Measurements from ENCODE around the gene NEDD4L. TPM values are rescaled to one million over a fixed set of nuclear protein-coding genes. Genes with fewer than 3 reads are reported as not detected.
A peak's percentile ranks its signal among the peaks of the same experiment; 100 is the strongest.

Gene NEDD4L
- total RNA-seq, 1 donor from 2014 or later: 135 TPM

GRCh38 chr18:58401191-58401590 is 357.2 kb downstream of the NEDD4L start:
- TF ChIP-seq CTCF (IDR thresholded peaks at IDR 0.05; ENCODE audit: unreplicated experiment): no peak
- no peak overlapping the region for H3K27ac Mint-ChIP-seq
- H3K4me3 Mint-ChIP-seq: no peak overlapping the region
- peaks cover 26% of the 10 kb centered on the region for H3K36me3 Mint-ChIP-seq
- H3K9me3 Mint-ChIP-seq: no peaks in the 10 kb centered on the region
- no peak for DNase-seq (ENCODE audit: low spot score in 2 of 2, unreplicated experiment in 2 of 2)
- peaks cover 54% of the 10 kb centered on the region for H3K27me3 Mint-ChIP-seq (ENCODE audit: low read depth)
- H3K4me1 Mint-ChIP-seq: peaks cover 34% of the 10 kb centered on the region

- peaks cover 17% of the 10 kb centered on the region for H3K36me3 Mint-ChIP-seq
- peak overlapping the region; percentile 77 for H3K27ac Mint-ChIP-seq
- H3K4me3 Mint-ChIP-seq: no peak overlapping the region
- no peak for TF ChIP-seq CTCF (IDR thresholded peaks at IDR 0.05; ENCODE audit: unreplicated experiment)
- H3K9me3 Mint-ChIP-seq: no peaks in the 10 kb centered on the region
- peaks cover 34% of the 10 kb centered on the region for H3K4me1 Mint-ChIP-seq
- H3K27me3 Mint-ChIP-seq (ENCODE audit: low read depth): peaks cover 61% of the 10 kb centered on the region
- DNase-seq (ENCODE audit: low spot score in 2 of 2, unreplicated experiment in 2 of 2): peak; percentile 34 to 62
These were observed 358.2 kb downstream of the NEDD4L start for GRCh38 chr18:58402247-58402646.

- no peak overlapping the region for H3K27ac Mint-ChIP-seq
- H3K27me3 Mint-ChIP-seq (ENCODE audit: low read depth): peaks cover 58% of the 10 kb centered on the region
- peaks cover 9% of the 10 kb centered on the region for H3K36me3 Mint-ChIP-seq
- H3K4me3 Mint-ChIP-seq: no peak overlapping the region
- H3K4me1 Mint-ChIP-seq: peaks cover 34% of the 10 kb centered on the region
- DNase-seq (ENCODE audit: low spot score in 2 of 2, unreplicated experiment in 2 of 2): no peak
- no peak for TF ChIP-seq CTCF (IDR thresholded peaks at IDR 0.05; ENCODE audit: unreplicated experiment)
- H3K9me3 Mint-ChIP-seq: no peaks in the 10 kb centered on the region
These were observed 359.1 kb downstream of the NEDD4L start for GRCh38 chr18:58402951-58403702.

- H3K36me3 Mint-ChIP-seq: peaks cover 4% of the 10 kb centered on the region
- H3K9me3 Mint-ChIP-seq: no peaks in the 10 kb centered on the region
- no peak for TF ChIP-seq CTCF (IDR thresholded peaks at IDR 0.05; ENCODE audit: unreplicated experiment)
- peaks cover 52% of the 10 kb centered on the region for H3K27me3 Mint-ChIP-seq (ENCODE audit: low read depth)
- H3K4me1 Mint-ChIP-seq: peaks cover 34% of the 10 kb centered on the region
- no peak for DNase-seq (ENCODE audit: low spot score in 2 of 2, unreplicated experiment in 2 of 2)
- H3K27ac Mint-ChIP-seq: no peak overlapping the region
- no peak overlapping the region for H3K4me3 Mint-ChIP-seq
These were observed 359.9 kb downstream of the NEDD4L start for GRCh38 chr18:58403799-58404455.

GRCh38 chr18:58405107-58405898 is 361.3 kb downstream of the NEDD4L start:
- no peak for DNase-seq (ENCODE audit: low spot score in 2 of 2, unreplicated experiment in 2 of 2)
- H3K4me3 Mint-ChIP-seq: no peak overlapping the region

More at GRCh38 chr18:58405107-58405898, 361.3 kb downstream of the NEDD4L start:
- TF ChIP-seq CTCF (IDR thresholded peaks at IDR 0.05; ENCODE audit: unreplicated experiment): no peak
- no peaks in the 10 kb centered on the region for H3K36me3 Mint-ChIP-seq
- no peak overlapping the region for H3K27ac Mint-ChIP-seq
- H3K27me3 Mint-ChIP-seq (ENCODE audit: low read depth): peaks cover 43% of the 10 kb centered on the region
- H3K4me1 Mint-ChIP-seq: peaks cover 31% of the 10 kb centered on the region
- H3K9me3 Mint-ChIP-seq: no peaks in the 10 kb centered on the region
